HepG2 (cell line): Measurements from ENCODE around the gene ARPC1A. TPM values are rescaled to one million over a fixed set of nuclear protein-coding genes. Genes with fewer than 3 reads are reported as not detected.
A peak's percentile ranks its signal among the peaks of the same experiment; 100 is the strongest.

ENCODE experiments used
- CBFB ChIP-seq: sonication (generic); formaldehyde crosslinking; IDR thresholded peaks from 2 replicates; pipeline ENCODE4 v1.4.0; 2020; ENCODE audit warnings: missing genetic modification reagents
- MIER2 ChIP-seq: IDR thresholded peaks from 2 replicates; pipeline ENCODE4 v1.6.1; 2016; ENCODE audit warnings: missing biosample characterization, missing genetic modification reagents
- MLX ChIP-seq: IDR thresholded peaks from 2 replicates; pipeline ENCODE4 v1.6.1; 2016
- PCBP1 ChIP-seq: fragments of 200-400 bp; formaldehyde crosslinking; IDR thresholded peaks from 2 replicates; pipeline ENCODE4 v1.6.1; 2017; ENCODE audit warnings: mild to moderate bottlenecking, low read depth, low read length, borderline replicate concordance
- PRDM10 ChIP-seq: sonication (generic); formaldehyde crosslinking; IDR thresholded peaks from 2 replicates; pipeline ENCODE4 v1.4.0; 2020; ENCODE audit warnings: low read depth, missing genetic modification reagents
- SP140L ChIP-seq: sonication (generic); formaldehyde crosslinking; IDR thresholded peaks from 2 replicates; pipeline ENCODE4 v1.4.0; 2020; ENCODE audit warnings: missing genetic modification reagents, borderline replicate concordance
- SRSF4 ChIP-seq: fragments of 200-400 bp; formaldehyde crosslinking; IDR thresholded peaks from one replicate; pipeline ENCODE4 v1.6.1; 2018; ENCODE audit warnings: mild to moderate bottlenecking, low read depth, low read length, moderate library complexity; ENCODE audit not compliant: poor library complexity, severe bottlenecking
- TCF7L2 ChIP-seq: IDR thresholded peaks from 2 replicates; pipeline ENCODE4 v1.6.1; 2011; ENCODE audit warnings: mild to moderate bottlenecking, low read depth, low read length, moderate library complexity
- ZBTB7A ChIP-seq: sonication (generic); formaldehyde crosslinking; IDR thresholded peaks from 2 replicates; pipeline ENCODE4 v1.8.0; 2022; ENCODE audit warnings: mild to moderate bottlenecking, missing genetic modification reagents
- ZNF138 ChIP-seq: sonication (generic); formaldehyde crosslinking; IDR thresholded peaks from 2 replicates; pipeline ENCODE4 v1.5.0; 2020; ENCODE audit warnings: mild to moderate bottlenecking, low read depth, missing genetic modification reagents
- ZNF766 ChIP-seq: sonication (generic); formaldehyde crosslinking; IDR thresholded peaks from 2 replicates; pipeline ENCODE4 v1.5.0; 2020; ENCODE audit warnings: missing genetic modification reagents, borderline replicate concordance
- ZNF775 ChIP-seq: sonication (generic); formaldehyde crosslinking; IDR thresholded peaks from 2 replicates; pipeline ENCODE4 v1.4.0; 2020; ENCODE audit warnings: missing genetic modification reagents, mild to moderate bottlenecking, moderate library complexity, borderline replicate concordance
- polyA plus RNA-seq, 8 experiments: library from polyadenylated mRNA; depleted of rRNA in 3 of 8; stranded (reverse) in 7 of 8; unstranded in 1 of 8; fragments of >200 nt; fragmentation: Illumina TruSeq in 4 of 8; extraction: Trizol in 4 of 8; gene quantifications; 2 replicates each; pipeline versions ENCODE4 v1.2.1 to v1.2.3, GENCODE V29; 2011 to 2016; ENCODE audit warnings: low read depth in 4 of 8, missing spikeins in 1 of 8, mixed read lengths in 1 of 8; ENCODE audit not compliant: insufficient read depth in 1 of 8
- total RNA-seq, 5 experiments: library from RNA; depleted of rRNA; stranded (reverse); fragments of >200 nt; fragmentation: Illumina TruSeq; extraction: Trizol; gene quantifications; 2 replicates each; pipeline ENCODE4 v1.2.3, GENCODE V29; 2016; ENCODE audit warnings: low read depth in 1 of 5
- TF ChIP-seq, protein P1 (sequence below): sonication (generic); formaldehyde crosslinking; IDR thresholded peaks from 2 replicates; pipeline ENCODE4 v1.5.0; 2020; ENCODE audit warnings: missing genetic modification reagents
- TF ChIP-seq, protein P2 (sequence below): sonication (generic); formaldehyde crosslinking; IDR thresholded peaks from 2 replicates; pipeline ENCODE4 v1.4.0; 2020; ENCODE audit warnings: missing genetic modification reagents, mild to moderate bottlenecking, borderline replicate concordance
- TF ChIP-seq, protein P3 (sequence below): sonication (generic); formaldehyde crosslinking; IDR thresholded peaks from 2 replicates; pipeline ENCODE4 v1.5.1; 2020; ENCODE audit warnings: mild to moderate bottlenecking, missing genetic modification reagents, moderate library complexity

ARPC1A gene
- total and polyA plus RNA-seq, 2 of the 13 experiments (the other 11 are each of a cell fraction or from before 2014, with no cell fraction given), result 44.3 to 88.5 TPM

- TF ChIP-seq PRDM10 (no peak), MLX (CRISPR knock-in tag) (no peak), CBFB (CRISPR knock-in tag) (peak; percentile 37; the same call in 1 of the 2 replicates), SRSF4 (no peak), ZNF775 (CRISPR knock-in tag) (no peak), ZNF138 (CRISPR knock-in tag) (no peak), ZBTB7A (CRISPR knock-in tag) (no peak), PCBP1 (no peak), MIER2 (peak; percentile 67; the same call in 1 of the 2 replicates), ZNF766 (CRISPR knock-in tag) (no peak), TCF7L2 (no peak), SP140L (CRISPR knock-in tag) (no peak)
- TF ChIP-seq, protein P1, sequence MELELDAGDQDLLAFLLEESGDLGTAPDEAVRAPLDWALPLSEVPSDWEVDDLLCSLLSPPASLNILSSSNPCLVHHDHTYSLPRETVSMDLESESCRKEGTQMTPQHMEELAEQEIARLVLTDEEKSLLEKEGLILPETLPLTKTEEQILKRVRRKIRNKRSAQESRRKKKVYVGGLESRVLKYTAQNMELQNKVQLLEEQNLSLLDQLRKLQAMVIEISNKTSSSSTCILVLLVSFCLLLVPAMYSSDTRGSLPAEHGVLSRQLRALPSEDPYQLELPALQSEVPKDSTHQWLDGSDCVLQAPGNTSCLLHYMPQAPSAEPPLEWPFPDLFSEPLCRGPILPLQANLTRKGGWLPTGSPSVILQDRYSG, result no peak
- TF ChIP-seq, protein P2, sequence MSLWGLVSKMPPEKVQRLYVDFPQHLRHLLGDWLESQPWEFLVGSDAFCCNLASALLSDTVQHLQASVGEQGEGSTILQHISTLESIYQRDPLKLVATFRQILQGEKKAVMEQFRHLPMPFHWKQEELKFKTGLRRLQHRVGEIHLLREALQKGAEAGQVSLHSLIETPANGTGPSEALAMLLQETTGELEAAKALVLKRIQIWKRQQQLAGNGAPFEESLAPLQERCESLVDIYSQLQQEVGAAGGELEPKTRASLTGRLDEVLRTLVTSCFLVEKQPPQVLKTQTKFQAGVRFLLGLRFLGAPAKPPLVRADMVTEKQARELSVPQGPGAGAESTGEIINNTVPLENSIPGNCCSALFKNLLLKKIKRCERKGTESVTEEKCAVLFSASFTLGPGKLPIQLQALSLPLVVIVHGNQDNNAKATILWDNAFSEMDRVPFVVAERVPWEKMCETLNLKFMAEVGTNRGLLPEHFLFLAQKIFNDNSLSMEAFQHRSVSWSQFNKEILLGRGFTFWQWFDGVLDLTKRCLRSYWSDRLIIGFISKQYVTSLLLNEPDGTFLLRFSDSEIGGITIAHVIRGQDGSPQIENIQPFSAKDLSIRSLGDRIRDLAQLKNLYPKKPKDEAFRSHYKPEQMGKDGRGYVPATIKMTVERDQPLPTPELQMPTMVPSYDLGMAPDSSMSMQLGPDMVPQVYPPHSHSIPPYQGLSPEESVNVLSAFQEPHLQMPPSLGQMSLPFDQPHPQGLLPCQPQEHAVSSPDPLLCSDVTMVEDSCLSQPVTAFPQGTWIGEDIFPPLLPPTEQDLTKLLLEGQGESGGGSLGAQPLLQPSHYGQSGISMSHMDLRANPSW (CRISPR knock-in tag), result 0 out of 2 replicates have a peak, but pooled peaks have one; percentile 56
- TF ChIP-seq, protein P3, sequence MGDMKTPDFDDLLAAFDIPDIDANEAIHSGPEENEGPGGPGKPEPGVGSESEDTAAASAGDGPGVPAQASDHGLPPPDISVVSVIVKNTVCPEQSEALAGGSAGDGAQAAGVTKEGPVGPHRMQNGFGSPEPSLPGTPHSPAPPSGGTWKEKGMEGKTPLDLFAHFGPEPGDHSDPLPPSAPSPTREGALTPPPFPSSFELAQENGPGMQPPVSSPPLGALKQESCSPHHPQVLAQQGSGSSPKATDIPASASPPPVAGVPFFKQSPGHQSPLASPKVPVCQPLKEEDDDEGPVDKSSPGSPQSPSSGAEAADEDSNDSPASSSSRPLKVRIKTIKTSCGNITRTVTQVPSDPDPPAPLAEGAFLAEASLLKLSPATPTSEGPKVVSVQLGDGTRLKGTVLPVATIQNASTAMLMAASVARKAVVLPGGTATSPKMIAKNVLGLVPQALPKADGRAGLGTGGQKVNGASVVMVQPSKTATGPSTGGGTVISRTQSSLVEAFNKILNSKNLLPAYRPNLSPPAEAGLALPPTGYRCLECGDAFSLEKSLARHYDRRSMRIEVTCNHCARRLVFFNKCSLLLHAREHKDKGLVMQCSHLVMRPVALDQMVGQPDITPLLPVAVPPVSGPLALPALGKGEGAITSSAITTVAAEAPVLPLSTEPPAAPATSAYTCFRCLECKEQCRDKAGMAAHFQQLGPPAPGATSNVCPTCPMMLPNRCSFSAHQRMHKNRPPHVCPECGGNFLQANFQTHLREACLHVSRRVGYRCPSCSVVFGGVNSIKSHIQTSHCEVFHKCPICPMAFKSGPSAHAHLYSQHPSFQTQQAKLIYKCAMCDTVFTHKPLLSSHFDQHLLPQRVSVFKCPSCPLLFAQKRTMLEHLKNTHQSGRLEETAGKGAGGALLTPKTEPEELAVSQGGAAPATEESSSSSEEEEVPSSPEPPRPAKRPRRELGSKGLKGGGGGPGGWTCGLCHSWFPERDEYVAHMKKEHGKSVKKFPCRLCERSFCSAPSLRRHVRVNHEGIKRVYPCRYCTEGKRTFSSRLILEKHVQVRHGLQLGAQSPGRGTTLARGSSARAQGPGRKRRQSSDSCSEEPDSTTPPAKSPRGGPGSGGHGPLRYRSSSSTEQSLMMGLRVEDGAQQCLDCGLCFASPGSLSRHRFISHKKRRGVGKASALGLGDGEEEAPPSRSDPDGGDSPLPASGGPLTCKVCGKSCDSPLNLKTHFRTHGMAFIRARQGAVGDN (CRISPR knock-in tag), result peak; percentile 61
Observed at GRCh38 chr7:99372275-99373090, 46.8 kb downstream of the ARPC1A start (continued).
